Loucy (cell line): ENCODE data around the gene SPEF1.
A peak's percentile ranks its signal among the peaks of the same experiment; 100 is the strongest.

Experiments
- CTCF ChIP-seq: fragments of 200-600 bp; sonication (generic); conservative IDR thresholded peaks from 2 replicates; pipeline ENCODE4 v1.5.1; 2014; ENCODE audit warnings: mild to moderate bottlenecking, antibody characterized with exemption, low read length
- EZH2phosphoT487 ChIP-seq: fragments of 200-600 bp; IDR thresholded peaks from 2 replicates; pipeline ENCODE4 v1.6.1; 2018; ENCODE audit warnings: antibody characterized with exemption, mild to moderate bottlenecking, moderate library complexity, borderline replicate concordance

DNA sequence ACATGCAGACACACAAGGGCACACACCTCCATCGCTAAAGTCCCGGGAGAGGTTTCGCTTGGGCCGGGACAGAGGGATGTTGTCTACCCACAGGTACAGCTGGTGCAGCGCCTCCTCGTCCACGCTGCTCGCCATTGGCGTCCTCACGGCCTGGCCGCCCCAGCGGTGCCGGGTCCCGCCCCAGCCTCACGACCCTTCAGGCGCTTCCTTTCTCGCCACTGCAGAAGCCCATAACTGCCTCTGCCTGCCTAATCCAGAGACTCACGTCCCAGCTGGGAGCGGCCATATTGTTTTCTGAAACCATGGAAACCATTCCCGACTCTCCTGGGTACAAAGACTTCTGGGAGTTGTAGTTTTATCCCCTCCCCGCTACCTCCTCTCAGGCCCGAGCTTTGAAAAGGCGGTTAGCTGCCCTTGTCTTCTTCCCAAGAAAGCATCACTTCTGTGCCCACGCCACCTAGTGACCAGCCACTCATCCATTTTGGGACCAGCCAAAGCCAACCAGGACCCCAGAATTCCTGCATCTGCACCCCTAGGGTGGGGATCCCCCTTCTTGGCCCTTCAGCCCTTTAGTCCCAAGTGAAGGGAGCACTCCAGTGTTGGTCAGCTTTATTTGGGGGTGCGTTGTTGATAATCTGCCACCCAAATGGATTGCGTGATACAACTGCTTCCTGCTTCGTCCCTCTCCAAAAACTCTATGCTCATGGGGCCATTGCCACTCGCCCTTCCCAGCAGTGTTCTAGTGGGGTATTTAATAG is at the start of gene SPEF1:
- no peak for TF ChIP-seq EZH2phosphoT487
- peak; percentile 49 for TF ChIP-seq CTCF
